NCI-H2107 treated with DMSO at 0.1 percent for 48 hours (cell line): ENCODE measurements around the gene DUSP1.

Experiments used
- DNase-seq: peaks from one replicate; lab custom pipeline; 2025; ENCODE audit not compliant: unreplicated experiment; lab: John Stamatoyannopoulos, UW

DUSP1 gene

GRCh38 chr5:172745406-172745805 is 25.6 kb downstream of the DUSP1 start:
- no peak for DNase-seq

GRCh38 chr5:172744123-172745104 is 26.6 kb downstream of the DUSP1 start:
- no peak for DNase-seq

- no peak for DNase-seq
Measured at GRCh38 chr5:172743112-172743959, 27.7 kb downstream of the DUSP1 start.

GRCh38 chr5:172741206-172741582 is 29.8 kb downstream of the DUSP1 start:
- no peak for DNase-seq

- no peak for DNase-seq
Measured at GRCh38 chr5:172740428-172741205, 30.4 kb downstream of the DUSP1 start.

GRCh38 chr5:172739375-172739774 is 31.6 kb downstream of the DUSP1 start:
- no peak for DNase-seq

- no peak for DNase-seq
Measured at GRCh38 chr5:172736508-172737135, 34.4 kb downstream of the DUSP1 start.

GRCh38 chr5:172735141-172735831 is 35.7 kb downstream of the DUSP1 start:
- DNase-seq = no peak

GRCh38 chr5:172733974-172734346 is 37.0 kb downstream of the DUSP1 start:
- no peak for DNase-seq

- DNase-seq = no peak
Measured at GRCh38 chr5:172733131-172733973, 37.6 kb downstream of the DUSP1 start.

- DNase-seq = no peak
Measured at GRCh38 chr5:172732201-172732865, 38.7 kb downstream of the DUSP1 start.

GRCh38 chr5:172731680-172732074 is 39.3 kb downstream of the DUSP1 start:
- no peak for DNase-seq

- no peak for DNase-seq
Measured at GRCh38 chr5:172730981-172731679, 39.9 kb downstream of the DUSP1 start.

GRCh38 chr5:172730222-172730621 is 40.8 kb downstream of the DUSP1 start:
- no peak for DNase-seq

GRCh38 chr5:172729588-172729987 is 41.4 kb downstream of the DUSP1 start:
- DNase-seq = no peak

- no peak for DNase-seq
Measured at GRCh38 chr5:172728481-172729241, 42.3 kb downstream of the DUSP1 start.

- no peak for DNase-seq
Measured at GRCh38 chr5:172727551-172727950, 43.4 kb downstream of the DUSP1 start.
